Left ventricle myocardium superior (tissue), 1 donor: ENCODE results near the gene PPP3CA. TPM values are rescaled to one million over a fixed set of nuclear protein-coding genes. Genes with fewer than 3 reads are reported as not detected.
A peak's percentile ranks its signal among the peaks of the same experiment; 100 is the strongest.
"Not testable (repeated sequence)": the region's sequence is repeated elsewhere in the genome, so short reads cannot be mapped to it uniquely, and the experiment has no call there.

Experiments
- ATAC-seq: fragments of 200-7000 bp; cut with Tn5 transposase; one replicate; pipeline ENCODE4 v1.9.1; 2020; ENCODE audit warnings: mild to moderate bottlenecking, moderate library complexity
- DNase-seq: peaks from one replicate; pipeline ENCODE4 v3.0.0-alpha.2; 2020
- intact Hi-C: fragments of 100-400 bp; cut with micrococcal nuclease; formaldehyde crosslinking; loops from one replicate; pipeline ENCODE4 v1.11.0; 2022
- total RNA-seq: library from RNA; stranded (reverse); fragmentation: NEBNext Ultra II Directional; extraction: Animal tissue kit (Norgen Biotek cat#: 25700); gene quantifications from one replicate; pipeline ENCODE4 v1.2.1, GENCODE V29; 2021
- donor health status: DM: no; HTN: yes; CAD: no; lungs with severe emphysema.

The PPP3CA gene
- total RNA-seq, 1 donor from 2014 or later = 20.1 TPM

GRCh38 chr4:101131058-101131457, 216.3 kb downstream of the PPP3CA start:
- intact Hi-C loops, DNase-seq, ATAC-seq: not testable (repeated sequence)

DNA sequence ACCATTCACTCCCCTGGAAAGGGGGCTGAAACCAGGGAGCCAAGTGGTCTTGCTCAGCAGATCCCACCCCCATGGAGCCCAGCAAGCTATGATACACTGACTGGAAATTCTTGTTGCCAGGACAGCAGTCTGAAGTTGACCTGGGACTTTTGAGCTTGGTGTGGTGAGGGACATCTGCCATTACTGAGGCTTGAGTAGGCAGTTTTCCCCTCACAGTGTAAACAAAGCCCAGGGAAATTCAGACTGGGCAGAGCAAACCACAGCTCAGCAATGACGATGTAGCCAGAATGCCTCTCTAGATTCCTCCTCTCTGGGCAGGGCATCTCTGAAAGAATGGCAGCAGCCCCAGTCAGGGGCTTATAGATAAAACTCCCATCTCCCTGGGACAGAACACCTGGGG, 218.4 kb downstream of the PPP3CA start:
- intact Hi-C loops = not testable (repeated sequence)

GRCh38 chr4:101128473-101128872, 218.9 kb downstream of the PPP3CA start:
- intact Hi-C loops = no loop called here
- no peak for DNase-seq

More for the DNA sequence above, 218.4 kb downstream of the PPP3CA start:
- not testable (repeated sequence) for ATAC-seq, DNase-seq

DNA sequence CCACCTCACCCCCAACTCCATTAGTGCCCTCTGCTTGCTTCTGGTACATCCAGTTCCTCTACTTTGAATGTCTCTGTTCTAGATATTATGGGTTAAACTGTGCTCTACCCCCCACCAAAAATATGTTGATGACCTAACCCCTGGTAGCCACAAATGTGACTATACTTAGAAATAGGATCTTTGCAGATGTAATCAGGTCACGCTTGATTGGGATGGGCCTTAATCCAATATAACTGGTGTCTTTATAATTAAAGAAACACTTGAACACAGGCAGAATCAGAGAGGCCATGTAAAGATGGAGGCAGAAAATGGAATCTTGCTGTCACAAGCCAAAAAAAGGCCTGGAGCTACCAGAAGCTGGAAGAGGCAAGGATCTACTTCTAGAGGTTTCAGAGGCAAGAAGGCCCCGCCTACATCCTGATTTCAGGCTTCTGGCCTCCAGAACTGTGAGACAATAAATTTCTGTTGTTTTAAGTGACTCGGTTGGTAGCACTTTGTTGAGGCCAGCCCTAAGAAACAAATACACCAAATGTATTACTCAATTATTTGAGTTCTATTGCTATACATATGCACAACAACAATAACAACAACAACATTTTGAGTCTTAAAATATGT, 220.0 kb downstream of the PPP3CA start:
- no peak for DNase-seq
- no peak for ATAC-seq
- intact Hi-C loops = no loop called here

More at GRCh38 chr4:101128473-101128872, 218.9 kb downstream of the PPP3CA start:
- ATAC-seq = no peak

DNA sequence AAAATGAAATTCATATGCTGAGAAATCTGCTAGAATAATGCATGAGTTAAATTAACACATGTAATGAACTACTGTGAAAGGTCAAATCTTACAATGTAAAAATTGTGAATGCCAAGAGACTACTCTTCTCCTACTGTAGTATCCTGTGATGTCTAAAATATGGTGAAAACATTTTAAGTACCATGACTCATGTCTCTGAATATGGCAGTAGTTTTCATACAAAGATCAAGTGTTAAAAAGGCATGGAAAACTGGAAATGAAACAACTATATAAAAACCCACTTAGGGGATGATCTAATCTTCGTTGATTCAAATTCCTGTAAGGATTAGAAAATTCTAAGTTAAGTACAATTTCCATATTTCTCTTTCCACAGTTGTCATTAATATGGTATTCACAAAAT, 221.3 kb downstream of the PPP3CA start:
- DNase-seq (no peak), ATAC-seq (no peak)
- intact Hi-C loops = no loop called here

GRCh38 chr4:101125045-101125942, 222.0 kb downstream of the PPP3CA start:
- intact Hi-C loops = no loop called here
- DNase-seq (no peak), ATAC-seq (no peak)

DNA sequence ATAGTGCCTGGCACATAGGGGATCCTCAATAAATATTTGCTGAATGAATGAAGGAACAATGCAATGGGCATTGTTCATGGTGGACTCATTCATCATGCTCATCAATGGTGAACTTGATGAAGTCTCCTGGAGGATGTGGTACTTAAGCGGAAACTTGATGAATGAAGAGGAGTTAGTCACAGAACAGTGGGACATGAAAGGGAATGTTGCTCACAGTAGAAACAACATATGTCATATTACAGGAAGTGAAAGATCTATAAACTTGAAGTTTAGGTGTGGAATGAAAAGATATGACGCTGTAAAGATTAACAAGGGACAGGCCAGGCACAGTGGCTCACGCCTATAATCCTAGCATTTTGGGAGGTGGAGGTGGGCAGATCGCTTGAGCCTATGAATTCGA, 224.1 kb downstream of the PPP3CA start:
- intact Hi-C loops = no loop called here
- no peak for DNase-seq
- ATAC-seq = no peak

- intact Hi-C loops = no loop called here
- no peak for DNase-seq
- no peak for ATAC-seq
Observed at GRCh38 chr4:101122019-101122418, 225.3 kb downstream of the PPP3CA start.

GRCh38 chr4:101119141-101119540, 228.2 kb downstream of the PPP3CA start:
- intact Hi-C loops = no loop called here
- no peak for ATAC-seq

GRCh38 chr4:101118617-101119016, 228.7 kb downstream of the PPP3CA start:
- intact Hi-C loops = no loop called here
- ATAC-seq = no peak
- no peak for DNase-seq

More at GRCh38 chr4:101119141-101119540, 228.2 kb downstream of the PPP3CA start:
- no peak for DNase-seq

DNA sequence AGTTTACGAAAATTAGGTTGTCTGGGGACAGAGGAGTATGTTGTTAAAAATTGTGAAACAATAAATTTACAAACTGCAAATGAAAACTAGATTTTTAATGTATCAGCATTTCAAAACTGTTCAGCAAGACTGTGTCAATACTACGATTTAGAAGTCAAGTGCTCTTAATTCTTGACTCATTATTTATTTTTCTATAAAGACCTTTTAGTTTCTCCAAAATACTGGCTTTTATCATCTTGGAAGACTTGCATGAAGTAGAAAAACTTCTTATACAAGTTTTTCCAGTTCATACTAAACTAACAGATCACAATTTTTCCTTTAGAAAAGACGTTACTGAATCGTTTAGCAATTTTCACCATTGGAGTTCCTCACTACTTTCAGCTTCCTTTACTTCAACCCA, 231.4 kb downstream of the PPP3CA start:
- no peak for DNase-seq
- intact Hi-C loops = no loop called here
- no peak for ATAC-seq

GRCh38 chr4:101114936-101115372, 232.4 kb downstream of the PPP3CA start:
- ATAC-seq (peak; percentile 60), DNase-seq (no peak)
- intact Hi-C loops = no loop called here

DNA sequence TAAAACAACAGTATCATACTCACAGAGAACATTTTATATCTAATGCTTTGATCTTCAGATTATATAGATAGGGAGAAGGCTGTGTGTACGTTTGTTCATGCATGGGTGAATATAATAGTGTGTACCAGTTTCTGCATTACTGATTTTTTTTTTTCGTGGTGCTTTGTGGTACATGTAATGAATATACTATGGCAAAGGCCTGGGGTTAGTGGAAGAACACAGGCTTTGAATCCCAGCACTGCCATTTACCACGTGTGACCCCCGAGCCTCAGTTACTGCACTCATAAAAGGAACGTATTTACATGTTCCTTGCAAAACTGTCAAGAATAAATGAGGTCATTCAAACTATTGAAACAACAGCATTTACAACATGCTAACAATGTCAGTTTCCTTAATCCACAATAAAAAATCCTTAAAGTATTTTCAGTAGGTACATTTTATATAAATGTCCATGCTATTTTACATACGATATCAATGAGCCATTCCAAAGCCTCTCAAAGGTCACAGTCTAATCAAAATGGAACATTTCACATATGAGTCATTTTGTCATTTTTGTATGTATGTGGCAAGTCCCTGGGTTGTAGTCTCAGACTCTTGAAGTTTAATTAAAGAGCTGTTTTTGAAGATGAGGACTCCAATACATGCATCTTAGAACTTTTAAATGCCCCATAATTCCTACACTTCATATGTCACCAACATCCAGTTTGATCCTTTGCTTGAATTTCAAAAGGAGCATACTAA, 242.8 kb downstream of the PPP3CA start:
- DNase-seq = no peak

GRCh38 chr4:101103381-101104142, 243.8 kb downstream of the PPP3CA start:
- no peak for DNase-seq
- peak; percentile 59 for ATAC-seq

More for the DNA sequence above, 242.8 kb downstream of the PPP3CA start:
- intact Hi-C loops = no loop called here
- ATAC-seq = no peak

DNA sequence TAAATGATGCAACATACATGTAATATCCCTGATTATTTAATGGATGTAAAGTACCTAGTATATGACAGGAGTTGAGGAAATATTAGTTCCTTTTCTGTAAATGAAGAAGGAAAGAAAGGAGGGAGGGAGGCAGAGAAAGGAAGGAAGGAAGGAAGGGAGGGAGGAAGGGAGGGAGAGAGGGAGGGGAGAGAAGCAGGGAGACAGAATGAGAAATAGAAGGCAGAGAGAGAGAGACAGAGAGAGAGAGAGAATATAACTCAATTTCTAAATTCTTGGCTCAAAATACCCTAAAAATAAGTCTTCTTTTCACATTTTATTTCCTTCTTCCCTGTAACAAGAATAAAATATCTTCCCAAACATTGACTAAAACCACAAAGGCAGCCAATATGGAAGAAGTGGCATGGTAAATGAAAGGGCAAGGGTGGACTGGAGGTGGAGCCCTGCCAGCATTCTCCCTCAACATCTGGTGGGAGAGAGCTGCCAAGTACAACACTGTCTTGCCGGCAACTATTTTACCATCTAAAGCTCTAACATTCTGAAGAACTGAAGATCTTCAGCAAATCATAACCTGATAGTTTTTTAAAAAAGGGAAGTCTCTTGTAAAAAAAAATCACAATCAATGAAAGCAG, 245.1 kb downstream of the PPP3CA start:
- DNase-seq (peak; percentile 66), ATAC-seq (peak; percentile 85)
- intact Hi-C loops = no loop called here

More at GRCh38 chr4:101103381-101104142, 243.8 kb downstream of the PPP3CA start:
- intact Hi-C loops = no loop called here

DNA sequence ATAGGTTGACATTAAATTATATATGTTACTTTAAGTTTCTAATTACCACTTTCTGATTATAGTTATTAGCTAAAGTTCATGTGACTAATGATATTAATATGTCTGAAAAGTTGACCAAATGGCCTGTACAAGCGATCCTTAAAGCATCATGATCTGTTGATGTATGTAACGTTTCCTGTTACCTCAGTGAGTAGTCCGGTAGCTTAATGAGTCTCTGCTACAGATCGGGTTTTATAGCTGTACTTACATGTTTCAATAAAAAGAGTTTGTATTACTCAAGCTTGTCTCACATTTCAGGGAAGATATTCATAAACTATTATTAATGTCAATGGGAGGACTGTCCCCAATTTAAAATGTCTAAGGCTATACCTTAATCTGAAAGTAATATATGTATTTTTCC, 246.3 kb downstream of the PPP3CA start:
- ATAC-seq = no peak
- intact Hi-C loops = no loop called here
- DNase-seq = no peak

- intact Hi-C loops = no loop called here
- DNase-seq (no peak), ATAC-seq (no peak)
Observed at GRCh38 chr4:101098666-101099400, 248.5 kb downstream of the PPP3CA start.

DNA sequence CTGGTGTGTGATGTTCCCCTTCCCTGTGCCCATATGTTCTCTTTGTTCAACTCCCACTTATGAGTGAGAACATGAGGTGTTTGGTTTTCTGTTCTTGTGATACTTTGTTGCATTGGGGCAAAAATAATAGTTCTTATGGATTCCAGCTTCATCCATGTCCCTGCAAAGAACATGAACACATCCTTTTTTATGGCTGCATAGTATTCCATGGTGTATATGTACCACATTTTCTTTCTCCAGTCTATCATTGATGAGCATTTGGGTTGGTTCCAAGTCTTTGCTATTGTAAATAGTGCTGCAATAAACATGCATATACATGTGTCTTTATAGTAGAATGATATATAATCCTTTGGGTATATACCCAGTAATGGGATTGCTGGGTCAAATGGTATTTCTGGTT, 254.7 kb downstream of the PPP3CA start:
- DNase-seq, ATAC-seq, intact Hi-C loops: not testable (repeated sequence)
